Measurements from ENCODE around the gene SSPN. TPM values are rescaled to one million over a fixed set of nuclear protein-coding genes. Genes with fewer than 3 reads are reported as not detected.

The SSPN gene
- total RNA-seq, 1 experiment from 2014 or later, result 1.8 TPM

DNA sequence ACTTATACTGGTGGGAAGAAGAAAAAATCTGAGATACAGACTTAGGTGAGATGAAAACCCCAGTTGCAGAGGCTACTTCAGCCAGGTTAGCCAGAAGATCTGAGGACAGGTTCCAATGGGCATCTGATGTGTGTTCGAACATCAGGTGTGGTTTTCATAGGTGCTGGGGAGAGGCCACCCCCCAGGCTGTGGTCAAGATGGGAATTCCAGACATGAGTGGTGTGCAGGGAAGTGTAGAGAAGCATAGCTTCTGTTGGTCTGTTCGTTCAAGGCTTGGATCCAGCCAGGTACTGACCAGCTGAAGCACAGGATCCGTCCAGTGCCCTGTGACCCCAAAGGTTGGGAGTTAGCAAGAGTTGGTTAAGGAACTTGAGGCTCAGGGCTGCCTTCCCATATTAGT, 85.5 kb downstream of the SSPN start:
- Mint-ChIP-seq H3K27ac (no peak overlapping the region), H3K27me3 (ENCODE audit: low read depth) (no peaks in the 10 kb centered on the region), H3K4me3 (no peak overlapping the region), H3K36me3 (no peaks in the 10 kb centered on the region), H3K9me3 (no peaks in the 10 kb centered on the region), H3K4me1 (peaks cover 9% of the 10 kb centered on the region)
- ATAC-seq (no peak), DNase-seq (ENCODE audit: low spot score) (no peak)
- ChIA-PET CTCF (no interaction called here), POLR2A (no interaction called here)
- no peak for TF ChIP-seq NFE2L1 (CRISPR knock-in tag; IDR thresholded peaks at IDR 0.05)
- no peak for TF ChIP-seq GABPB1 (CRISPR knock-in tag; IDR thresholded peaks at IDR 0.05)
- no peak for TF ChIP-seq USF1 (CRISPR knock-in tag; IDR thresholded peaks at IDR 0.05)

GRCh38 chr12:26281320-26281719, 85.9 kb downstream of the SSPN start:
- Mint-ChIP-seq H3K36me3 (no peaks in the 10 kb centered on the region), H3K4me1 (peaks cover 9% of the 10 kb centered on the region), H3K9me3 (no peaks in the 10 kb centered on the region), H3K27me3 (ENCODE audit: low read depth) (no peaks in the 10 kb centered on the region), H3K27ac (no peak overlapping the region), H3K4me3 (no peak overlapping the region)
- DNase-seq (ENCODE audit: low spot score) (no peak), ATAC-seq (no peak)
- POLR2A ChIA-PET, result no interaction called here
- TF ChIP-seq, protein P1, sequence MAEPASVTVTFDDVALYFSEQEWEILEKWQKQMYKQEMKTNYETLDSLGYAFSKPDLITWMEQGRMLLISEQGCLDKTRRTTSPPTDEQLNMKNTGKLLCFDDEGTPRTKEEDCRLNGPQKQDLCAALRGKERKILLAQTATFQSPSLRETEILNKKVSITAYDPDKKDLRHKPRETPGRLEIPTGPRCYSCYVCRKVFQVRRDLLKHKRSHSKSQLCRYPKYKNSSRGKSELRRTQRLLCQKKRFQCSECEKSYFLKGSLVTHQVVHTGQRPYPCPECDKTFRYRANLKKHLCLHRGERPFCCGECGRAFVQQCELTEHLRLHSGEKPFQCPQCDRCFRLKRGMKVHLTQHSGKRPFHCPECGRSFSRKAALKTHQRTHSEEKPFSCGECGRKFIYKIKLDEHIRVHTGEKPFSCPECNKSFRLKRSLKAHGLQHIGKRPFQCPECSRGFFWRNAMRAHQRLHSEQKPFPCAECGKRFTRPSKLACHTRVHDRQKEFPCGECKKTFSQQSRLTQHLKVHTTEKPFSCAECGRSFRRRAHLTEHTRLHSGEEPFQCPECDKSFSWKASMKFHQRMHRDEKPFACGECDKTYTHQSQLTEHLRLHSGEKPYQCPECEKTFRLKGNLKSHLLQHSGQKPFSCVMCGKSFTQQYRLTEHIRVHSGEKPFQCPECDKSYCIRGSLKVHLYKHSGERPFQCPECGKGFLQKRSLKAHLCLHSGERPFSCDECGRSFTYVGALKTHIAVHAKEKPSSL (CRISPR knock-in tag; conservative IDR thresholded peaks at IDR 0.05), result no peak
- TF ChIP-seq PREB (CRISPR knock-in tag; IDR thresholded peaks at IDR 0.05; ENCODE audit: borderline replicate concordance) (no peak), ATF2 (CRISPR knock-in tag; IDR thresholded peaks at IDR 0.05; ENCODE audit: borderline replicate concordance, low read depth) (no peak), PRRX2 (CRISPR knock-in tag; IDR thresholded peaks at IDR 0.05) (no peak), HMGA2 (CRISPR knock-in tag; IDR thresholded peaks at IDR 0.05) (no peak), USF1 (CRISPR knock-in tag; IDR thresholded peaks at IDR 0.05) (no peak), SOX15 (CRISPR knock-in tag; IDR thresholded peaks at IDR 0.05) (no peak), TCF7 (CRISPR knock-in tag; IDR thresholded peaks at IDR 0.05; ENCODE audit: low read depth) (no peak), ZNF138 (CRISPR knock-in tag; conservative IDR thresholded peaks at IDR 0.05) (no peak), ATF1 (CRISPR knock-in tag; IDR thresholded peaks at IDR 0.05) (no peak), ESRRA (CRISPR knock-in tag; IDR thresholded peaks at IDR 0.05; ENCODE audit: borderline replicate concordance) (no peak), ZNF121 (CRISPR knock-in tag; IDR thresholded peaks at IDR 0.05) (no peak), GTF2I (CRISPR knock-in tag; conservative IDR thresholded peaks at IDR 0.05) (no peak), FOXP1 (CRISPR knock-in tag; IDR thresholded peaks at IDR 0.05; ENCODE audit: borderline replicate concordance) (no peak)
- CTCF ChIA-PET, result no interaction called here

DNA sequence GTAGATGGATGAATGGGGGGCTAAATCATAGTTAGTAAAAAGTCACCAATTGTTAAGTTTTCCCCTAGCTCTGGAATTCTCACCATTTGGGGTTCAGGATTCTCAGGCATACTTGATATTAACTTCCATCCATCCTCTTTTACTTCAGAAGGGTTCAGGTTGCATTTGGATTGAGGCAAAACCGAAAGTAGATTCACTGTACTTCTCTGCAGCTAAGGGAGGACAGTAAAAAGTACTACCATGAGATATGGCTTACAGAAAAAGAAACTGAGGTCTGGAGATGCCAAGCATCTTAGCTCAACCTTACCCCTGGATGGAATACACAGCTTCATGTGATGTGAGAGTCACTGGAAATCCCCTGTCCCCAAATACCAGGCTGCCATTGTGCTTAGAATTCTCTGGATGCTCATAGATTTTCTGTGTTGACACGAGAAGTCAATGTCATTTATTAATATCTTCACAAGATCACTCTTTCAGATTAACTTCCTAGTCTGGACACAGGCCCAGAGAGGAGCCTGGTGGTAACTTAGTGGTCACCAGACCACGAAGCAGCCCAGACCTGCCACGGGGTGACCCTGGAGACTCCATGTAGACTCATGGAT, 87.1 kb downstream of the SSPN start:
- Mint-ChIP-seq H3K36me3 (no peaks in the 10 kb centered on the region), H3K9me3 (no peaks in the 10 kb centered on the region), H3K27ac (no peak overlapping the region), H3K27me3 (ENCODE audit: low read depth) (no peaks in the 10 kb centered on the region), H3K4me1 (peaks cover 9% of the 10 kb centered on the region), H3K4me3 (no peak overlapping the region)
- no peak for ATAC-seq
- DNase-seq (ENCODE audit: low spot score), result no peak
- POLR2A ChIA-PET, result no interaction called here
- CTCF ChIA-PET, result no interaction called here
- TF ChIP-seq TCF7 (CRISPR knock-in tag; IDR thresholded peaks at IDR 0.05; ENCODE audit: low read depth), result no peak
- no peak for TF ChIP-seq PREB (CRISPR knock-in tag; IDR thresholded peaks at IDR 0.05; ENCODE audit: borderline replicate concordance)
- TF ChIP-seq, protein P2, sequence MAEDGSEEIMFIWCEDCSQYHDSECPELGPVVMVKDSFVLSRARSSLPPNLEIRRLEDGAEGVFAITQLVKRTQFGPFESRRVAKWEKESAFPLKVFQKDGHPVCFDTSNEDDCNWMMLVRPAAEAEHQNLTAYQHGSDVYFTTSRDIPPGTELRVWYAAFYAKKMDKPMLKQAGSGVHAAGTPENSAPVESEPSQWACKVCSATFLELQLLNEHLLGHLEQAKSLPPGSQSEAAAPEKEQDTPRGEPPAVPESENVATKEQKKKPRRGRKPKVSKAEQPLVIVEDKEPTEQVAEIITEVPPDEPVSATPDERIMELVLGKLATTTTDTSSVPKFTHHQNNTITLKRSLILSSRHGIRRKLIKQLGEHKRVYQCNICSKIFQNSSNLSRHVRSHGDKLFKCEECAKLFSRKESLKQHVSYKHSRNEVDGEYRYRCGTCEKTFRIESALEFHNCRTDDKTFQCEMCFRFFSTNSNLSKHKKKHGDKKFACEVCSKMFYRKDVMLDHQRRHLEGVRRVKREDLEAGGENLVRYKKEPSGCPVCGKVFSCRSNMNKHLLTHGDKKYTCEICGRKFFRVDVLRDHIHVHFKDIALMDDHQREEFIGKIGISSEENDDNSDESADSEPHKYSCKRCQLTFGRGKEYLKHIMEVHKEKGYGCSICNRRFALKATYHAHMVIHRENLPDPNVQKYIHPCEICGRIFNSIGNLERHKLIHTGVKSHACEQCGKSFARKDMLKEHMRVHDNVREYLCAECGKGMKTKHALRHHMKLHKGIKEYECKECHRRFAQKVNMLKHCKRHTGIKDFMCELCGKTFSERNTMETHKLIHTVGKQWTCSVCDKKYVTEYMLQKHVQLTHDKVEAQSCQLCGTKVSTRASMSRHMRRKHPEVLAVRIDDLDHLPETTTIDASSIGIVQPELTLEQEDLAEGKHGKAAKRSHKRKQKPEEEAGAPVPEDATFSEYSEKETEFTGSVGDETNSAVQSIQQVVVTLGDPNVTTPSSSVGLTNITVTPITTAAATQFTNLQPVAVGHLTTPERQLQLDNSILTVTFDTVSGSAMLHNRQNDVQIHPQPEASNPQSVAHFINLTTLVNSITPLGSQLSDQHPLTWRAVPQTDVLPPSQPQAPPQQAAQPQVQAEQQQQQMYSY (CRISPR knock-in tag; IDR thresholded peaks at IDR 0.05), result no peak
- TF ChIP-seq GABPB1 (CRISPR knock-in tag; IDR thresholded peaks at IDR 0.05), result no peak
- TF ChIP-seq SOX15 (CRISPR knock-in tag; IDR thresholded peaks at IDR 0.05), result no peak
- TF ChIP-seq MAX (CRISPR knock-in tag; IDR thresholded peaks at IDR 0.05), result no peak
- TF ChIP-seq ATF3 (CRISPR knock-in tag; conservative IDR thresholded peaks at IDR 0.05), result no peak
- TF ChIP-seq EMX1 (CRISPR knock-in tag; IDR thresholded peaks at IDR 0.05), result no peak
